GM13977 (cell line): ENCODE measurements around the gene IFT172.

ENCODE experiments used
- DNase-seq: peaks from one replicate; pipeline ENCODE4 v3.0.0; 2012; ENCODE audit warnings: low spot score
- CTCF ChIP-seq: IDR thresholded peaks from 2 replicates; pipeline ENCODE4 v1.5.1; 2012; ENCODE audit warnings: mild to moderate bottlenecking, control low read depth; ENCODE audit not compliant: insufficient read depth; ENCODE audit errors: extremely low read depth, missing control alignments
- in situ Hi-C: fragments of 300-500 bp; cut with MboI; formaldehyde crosslinking; loops from one replicate; pipeline ENCODE4 v1.12.0; 2022; ENCODE audit warnings: low sequenced_read_pairs, low pct_unique_long_range_greater_than_20kb, mixed read lengths, inconsistent platforms; ENCODE audit not compliant: unreplicated experiment

The IFT172 gene

GRCh38 chr2:27398962-27399361 is 90.6 kb downstream of the IFT172 start:
- TF ChIP-seq CTCF = no peak
- no peak for DNase-seq
- in situ Hi-C loops = no loop called here
